HFFc6 (cell line): Measurements from ENCODE around the gene C1orf56. TPM values are rescaled to one million over a fixed set of nuclear protein-coding genes. Genes with fewer than 3 reads are reported as not detected.
"Not testable (repeated sequence)": the region's sequence is repeated elsewhere in the genome, so short reads cannot be mapped to it uniquely, and the experiment has no call there.

ENCODE experiments used
- DNase-seq: peaks from one replicate; pipeline ENCODE4 v3.0.0-alpha.2; 2018
- H3K27ac Mint-ChIP-seq: 2 replicates; pipeline ENCODE4 v1.8.0; 2020; ENCODE audit warnings: mild to moderate bottlenecking, mixed read lengths
- H3K27me3 Mint-ChIP-seq: 2 replicates; pipeline ENCODE4 v1.8.0; 2021; ENCODE audit warnings: mild to moderate bottlenecking, moderate library complexity, mixed read lengths; ENCODE audit not compliant: insufficient read depth
- H3K36me3 Mint-ChIP-seq: 2 replicates; pipeline ENCODE4 v1.8.0; 2021; ENCODE audit warnings: low read depth, mixed read lengths
- H3K4me1 Mint-ChIP-seq: 2 replicates; pipeline ENCODE4 v1.8.0; 2020; ENCODE audit warnings: low read depth, mixed read lengths
- H3K4me3 Mint-ChIP-seq: 2 replicates; pipeline ENCODE4 v1.8.0; 2020; ENCODE audit warnings: mild to moderate bottlenecking, moderate library complexity, mixed read lengths
- H3K9me3 Mint-ChIP-seq: 2 replicates; pipeline ENCODE4 v1.8.0; 2020; ENCODE audit warnings: mild to moderate bottlenecking, mixed read lengths
- total RNA-seq, 6 experiments: library from RNA; stranded (reverse); fragmentation: NEBNext Ultra II Directional; extraction: Animal tissue kit (Norgen Biotek cat#: 25700); gene quantifications; 2 replicates in 1 of 6; 3 replicates in 5 of 6; pipeline ENCODE4 v1.2.3, GENCODE V29; 2021
- TF ChIP-seq, protein P1 (sequence below): fragments of 200-600 bp; sonication (generic); IDR thresholded peaks from 2 replicates; pipeline ENCODE4 v1.5.0; 2021; ENCODE audit warnings: antibody characterized with exemption, mild to moderate bottlenecking

The C1orf56 gene
- total RNA-seq, 6 experiments from 2014 or later: 3.0 to 6.6 (median 4.6) TPM

DNA sequence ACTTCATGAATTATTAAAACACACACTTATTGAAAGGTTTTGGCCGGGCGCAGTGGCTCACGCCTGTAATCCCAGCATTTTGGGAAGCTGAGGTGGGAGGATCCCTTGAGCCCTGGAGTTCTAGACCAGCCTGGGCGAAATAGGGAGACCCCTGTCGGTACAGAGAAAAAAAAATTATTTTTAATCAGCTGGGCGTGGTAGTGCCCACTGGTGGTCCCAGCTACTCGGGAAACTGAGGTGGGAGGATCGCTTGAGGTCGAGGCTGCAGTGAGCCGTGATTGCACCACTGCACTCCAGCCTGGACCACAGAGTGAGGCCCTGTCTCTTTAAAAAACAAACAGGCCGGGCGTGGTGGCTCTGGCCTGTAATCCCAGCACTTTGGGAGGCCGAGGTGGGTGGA is 24.7 kb downstream of the C1orf56 start:
- TF ChIP-seq, protein P1, sequence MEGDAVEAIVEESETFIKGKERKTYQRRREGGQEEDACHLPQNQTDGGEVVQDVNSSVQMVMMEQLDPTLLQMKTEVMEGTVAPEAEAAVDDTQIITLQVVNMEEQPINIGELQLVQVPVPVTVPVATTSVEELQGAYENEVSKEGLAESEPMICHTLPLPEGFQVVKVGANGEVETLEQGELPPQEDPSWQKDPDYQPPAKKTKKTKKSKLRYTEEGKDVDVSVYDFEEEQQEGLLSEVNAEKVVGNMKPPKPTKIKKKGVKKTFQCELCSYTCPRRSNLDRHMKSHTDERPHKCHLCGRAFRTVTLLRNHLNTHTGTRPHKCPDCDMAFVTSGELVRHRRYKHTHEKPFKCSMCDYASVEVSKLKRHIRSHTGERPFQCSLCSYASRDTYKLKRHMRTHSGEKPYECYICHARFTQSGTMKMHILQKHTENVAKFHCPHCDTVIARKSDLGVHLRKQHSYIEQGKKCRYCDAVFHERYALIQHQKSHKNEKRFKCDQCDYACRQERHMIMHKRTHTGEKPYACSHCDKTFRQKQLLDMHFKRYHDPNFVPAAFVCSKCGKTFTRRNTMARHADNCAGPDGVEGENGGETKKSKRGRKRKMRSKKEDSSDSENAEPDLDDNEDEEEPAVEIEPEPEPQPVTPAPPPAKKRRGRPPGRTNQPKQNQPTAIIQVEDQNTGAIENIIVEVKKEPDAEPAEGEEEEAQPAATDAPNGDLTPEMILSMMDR: peak; percentile 46; the same call in 1 of the 2 replicates
- Mint-ChIP-seq H3K4me3 (peak overlapping the region; percentile 97), H3K36me3 (peaks cover 4% of the 10 kb centered on the region), H3K9me3 (no peaks in the 10 kb centered on the region), H3K4me1 (peaks cover 12% of the 10 kb centered on the region), H3K27me3 (peaks cover 3% of the 10 kb centered on the region), H3K27ac (peak overlapping the region; percentile 100)
- no peak for DNase-seq

- no peaks in the 10 kb centered on the region for H3K9me3 Mint-ChIP-seq
- H3K4me3 Mint-ChIP-seq: no peak overlapping the region
- H3K36me3 Mint-ChIP-seq: no peaks in the 10 kb centered on the region; the same call in 1 of the 2 replicates
- TF ChIP-seq, protein P1: no peak
- no peaks in the 10 kb centered on the region for H3K4me1 Mint-ChIP-seq
- peaks cover 2% of the 10 kb centered on the region; the same call in 1 of the 2 replicates for H3K27me3 Mint-ChIP-seq
- no peak for DNase-seq
- H3K27ac Mint-ChIP-seq: no peak overlapping the region
Observed at GRCh38 chr1:151085953-151086559, 38.5 kb downstream of the C1orf56 start.

DNA sequence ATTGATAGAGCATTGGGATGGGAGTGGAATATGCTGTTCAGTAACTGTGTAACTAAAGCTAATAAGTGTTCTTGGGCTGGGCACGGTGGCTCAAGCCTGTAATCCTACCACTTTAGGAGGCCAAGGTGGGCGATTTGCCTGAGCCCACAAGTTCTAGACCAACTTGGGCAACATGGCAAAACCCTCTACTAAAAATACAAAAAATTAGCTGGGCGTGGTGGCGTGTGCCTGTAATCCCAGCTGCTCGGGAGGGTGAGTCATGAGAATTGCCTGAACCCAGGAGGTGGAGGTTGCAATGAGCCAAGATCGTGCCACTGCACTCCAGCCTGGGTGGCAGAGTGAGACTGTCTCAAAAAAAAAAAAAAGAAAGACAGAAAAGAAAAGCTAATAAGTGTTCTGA is 49.9 kb downstream of the C1orf56 start:
- not testable (repeated sequence) for H3K9me3 Mint-ChIP-seq, H3K4me3 Mint-ChIP-seq, H3K27me3 Mint-ChIP-seq, H3K36me3 Mint-ChIP-seq, DNase-seq
- Mint-ChIP-seq H3K4me1 (peaks cover 11% of the 10 kb centered on the region), H3K27ac (peak overlapping the region; percentile 65; the same call in 1 of the 2 replicates)

DNA sequence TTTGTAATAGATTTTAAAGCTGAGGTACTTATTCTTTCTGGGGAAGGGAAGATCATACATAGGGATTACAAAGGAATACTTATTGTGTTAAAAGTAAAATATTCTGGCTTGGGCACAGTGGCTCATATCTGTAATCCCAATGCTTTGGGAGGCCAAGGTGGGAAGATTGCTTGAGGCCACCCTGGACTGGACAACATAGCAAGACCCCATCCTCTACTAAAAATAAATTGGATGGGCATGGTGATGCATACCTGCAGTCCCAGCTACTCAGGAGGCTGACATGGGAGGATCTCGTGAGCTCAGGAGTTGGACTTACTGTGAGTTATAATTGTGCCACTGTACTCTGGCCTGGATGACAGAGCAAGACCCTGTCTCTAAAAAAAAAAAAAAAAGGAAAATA is 50.6 kb downstream of the C1orf56 start:
- TF ChIP-seq, protein P1: no peak
- H3K9me3 Mint-ChIP-seq: no peaks in the 10 kb centered on the region
- DNase-seq: no peak
- H3K4me1 Mint-ChIP-seq: peaks cover 11% of the 10 kb centered on the region
- no peak overlapping the region for H3K27ac Mint-ChIP-seq
- H3K36me3 Mint-ChIP-seq: peaks cover 10% of the 10 kb centered on the region
- no peak overlapping the region for H3K4me3 Mint-ChIP-seq
- H3K27me3 Mint-ChIP-seq: no peaks in the 10 kb centered on the region; the same call in none of the 2 replicates

Other genes with a start within 250 kb of the C1orf56 start
- 100 to 1,000 TPM in 4 of 6 experiments, 10 to 100 TPM in 1, 1 to 10 TPM in 1; 8.5 to 104 (median 101) TPM for gene CTSK, start 239.5 kb upstream of the C1orf56 start, total RNA-seq
- gene ARNT, start 171.2 kb upstream of the C1orf56 start, total RNA-seq: 10 to 100 TPM; 21.7 to 28.0 (median 25.2) TPM
- not detected for gene CTXND2, start 160.6 kb upstream of the C1orf56 start, total RNA-seq
- gene SETDB1, start 121.4 kb upstream of the C1orf56 start, total RNA-seq: 10 to 100 TPM; 21.0 to 25.7 (median 23.4) TPM
- 100 to 1,000 TPM; 189 to 305 (median 255) TPM for gene CERS2, start 72.9 kb upstream of the C1orf56 start, total RNA-seq
- under 1 TPM; 0.28 to 0.55 (median 0.46) TPM for gene ANXA9, start 65.5 kb upstream of the C1orf56 start, total RNA-seq
- 10 to 100 TPM in 1 of 6 experiments, 1 to 10 TPM in 5; 8.3 to 11.9 (median 9.0) TPM for gene MINDY1, start 40.8 kb upstream of the C1orf56 start, total RNA-seq
- 10 to 100 TPM in 1 of 6 experiments, 1 to 10 TPM in 5; 6.6 to 10.0 (median 7.7) TPM for gene PRUNE1, start 39.3 kb upstream of the C1orf56 start, total RNA-seq
- gene BNIPL, start 11.2 kb upstream of the C1orf56 start, total RNA-seq: under 1 TPM in 5 of 6 experiments, not detected in 1; 0.06 to 0.31 (median 0.12) TPM
- gene CDC42SE1, start 11.9 kb downstream of the C1orf56 start, total RNA-seq: 10 to 100 TPM; 63.2 to 75.1 (median 68.3) TPM
- gene MLLT11, start 12.6 kb downstream of the C1orf56 start, total RNA-seq: 10 to 100 TPM in 4 of 6 experiments, 1 to 10 TPM in 2; 9.3 to 11.7 (median 10.8) TPM
- 10 to 100 TPM; 10.6 to 12.2 (median 11.5) TPM for gene GABPB2, start 23.0 kb downstream of the C1orf56 start, total RNA-seq
- gene SEMA6C, start 98.9 kb downstream of the C1orf56 start, total RNA-seq: 1 to 10 TPM in 5 of 6 experiments, under 1 TPM in 1; 0.94 to 1.5 (median 1.4) TPM
- not detected for gene TNFAIP8L2, start 108.9 kb downstream of the C1orf56 start, total RNA-seq
- gene LYSMD1, start 118.2 kb downstream of the C1orf56 start, total RNA-seq: 1 to 10 TPM; 5.0 to 6.6 (median 6.0) TPM
- 10 to 100 TPM; 38.4 to 45.7 (median 41.5) TPM for gene SCNM1, start 118.4 kb downstream of the C1orf56 start, total RNA-seq
- gene TMOD4, start 128.2 kb downstream of the C1orf56 start, total RNA-seq: 1 to 10 TPM in 1 of 6 experiments, under 1 TPM in 2, not detected in 3; 0.40 to 1.1 (median 0.99) TPM
- gene VPS72, start 142.4 kb downstream of the C1orf56 start, total RNA-seq: 10 to 100 TPM; 57.8 to 87.4 (median 73.9) TPM
- gene PIP5K1A, start 150.8 kb downstream of the C1orf56 start, total RNA-seq: 10 to 100 TPM; 85.4 to 98.6 (median 90.6) TPM
- 100 to 1,000 TPM; 194 to 228 (median 217) TPM for gene PSMD4, start 207.0 kb downstream of the C1orf56 start, total RNA-seq
- 10 to 100 TPM; 14.6 to 18.3 (median 15.9) TPM for gene ZNF687, start 234.5 kb downstream of the C1orf56 start, total RNA-seq